ENCODE data around the gene SPACA7.
"Not testable (repeated sequence)": the region's sequence is repeated elsewhere in the genome, so short reads cannot be mapped to it uniquely, and the experiment has no call there.

SPACA7 gene

DNA sequence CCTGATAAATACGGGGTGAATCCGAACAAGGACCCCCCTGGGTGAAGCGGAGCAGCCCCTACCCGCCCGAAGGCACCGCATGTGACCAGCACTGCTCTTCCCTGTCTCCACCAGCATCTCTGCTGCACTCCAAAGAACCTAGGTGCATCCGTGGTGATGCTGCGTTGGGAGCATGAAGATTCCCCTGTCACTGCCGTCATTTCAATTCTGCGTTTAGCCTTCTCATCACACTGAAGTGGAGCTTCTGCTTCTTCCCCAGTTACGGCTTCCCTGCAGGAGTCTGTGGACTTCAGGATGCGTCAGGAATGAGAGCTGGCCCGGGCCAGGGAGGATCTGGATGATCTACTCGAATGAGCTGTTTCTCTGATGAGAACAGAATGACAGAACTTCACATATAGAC lies 47.9 kb downstream of the SPACA7 start:
- DNase-seq (ENCODE audit: low read depth in 2 of 2), result no peak

DNA sequence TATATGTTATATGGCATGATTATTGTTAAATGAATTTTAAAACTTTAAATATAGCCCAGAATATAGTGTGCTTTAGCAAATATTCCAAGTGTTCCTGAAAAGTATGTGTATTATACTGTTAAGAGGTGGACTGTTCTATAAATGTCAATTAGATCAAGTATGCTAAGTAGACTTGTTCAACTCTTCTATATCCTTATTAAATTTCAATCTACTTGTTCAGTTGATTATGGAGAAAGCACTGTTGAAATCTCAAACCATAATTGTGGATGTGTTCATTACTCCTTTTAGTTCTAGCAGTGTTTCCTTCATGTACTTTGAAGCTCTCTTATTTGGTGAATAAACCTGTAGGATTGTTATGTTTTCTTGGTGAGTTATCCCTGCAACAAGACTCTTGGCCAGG lies 52.5 kb downstream of the SPACA7 start:
- DNase-seq (ENCODE audit: low read depth in 2 of 2), result no peak

DNA sequence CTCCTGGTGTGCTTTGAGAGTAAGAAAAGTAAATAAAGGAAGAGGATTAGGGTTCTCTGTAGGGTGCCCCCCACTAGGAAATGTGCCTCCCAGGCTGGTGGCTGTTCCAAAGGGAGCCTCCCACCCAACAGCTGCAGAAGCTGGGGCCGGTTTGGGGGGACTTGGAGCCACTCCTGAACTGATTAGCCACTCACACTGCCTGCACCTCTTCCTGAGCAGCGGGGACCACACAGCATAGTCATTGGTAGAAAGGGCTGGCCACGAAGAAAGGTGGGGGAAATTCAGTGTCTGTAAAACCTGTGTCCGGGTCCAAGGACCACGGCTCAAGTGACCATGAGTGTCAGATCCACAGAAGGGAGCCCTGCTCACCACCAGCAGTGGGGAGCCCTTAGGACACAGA lies 55.6 kb downstream of the SPACA7 start:
- no peak for DNase-seq (ENCODE audit: low read depth in 2 of 2)

DNA sequence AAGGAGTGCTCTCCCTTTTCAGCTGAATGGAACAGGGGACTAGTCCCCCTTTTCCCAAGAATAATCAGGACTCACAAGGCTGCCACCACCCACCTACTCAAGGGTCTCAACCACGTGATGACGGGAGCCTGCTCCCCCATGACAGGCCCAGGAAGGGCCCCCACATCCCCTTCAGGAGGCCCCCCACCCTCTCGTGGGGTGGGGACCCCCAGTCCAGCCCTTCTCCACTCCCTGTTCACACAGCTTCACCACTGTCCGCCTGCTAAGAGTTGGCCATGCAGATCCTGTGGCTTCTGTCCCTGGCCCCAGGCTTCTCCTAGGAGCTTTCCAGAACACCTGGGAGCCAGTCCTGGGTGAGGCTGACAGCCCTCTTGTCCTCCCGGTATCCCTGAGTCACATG lies 56.6 kb downstream of the SPACA7 start:
- DNase-seq (ENCODE audit: low read depth in 2 of 2), result not testable (repeated sequence)

DNA sequence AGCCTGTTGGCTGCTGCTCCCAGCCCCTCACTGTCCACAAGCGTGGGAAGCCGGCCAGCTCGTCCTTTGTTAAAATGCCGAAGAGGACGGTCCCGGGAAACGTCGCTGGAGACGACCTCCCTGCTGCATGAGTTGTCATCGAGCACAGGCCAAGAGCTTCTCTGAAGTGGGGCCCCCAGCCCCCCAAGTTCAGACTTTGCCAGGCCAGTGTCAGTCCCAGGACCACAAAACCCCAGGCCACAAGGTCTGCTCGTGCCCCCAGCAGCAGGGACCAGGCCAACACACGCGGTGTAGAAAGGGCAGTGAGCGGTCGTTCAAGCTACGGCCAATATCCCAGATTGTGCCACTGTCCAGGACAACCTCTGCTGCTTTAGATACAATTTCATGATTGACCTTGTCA lies 57.4 kb downstream of the SPACA7 start:
- not testable (repeated sequence) for DNase-seq (ENCODE audit: low read depth in 2 of 2)

DNA sequence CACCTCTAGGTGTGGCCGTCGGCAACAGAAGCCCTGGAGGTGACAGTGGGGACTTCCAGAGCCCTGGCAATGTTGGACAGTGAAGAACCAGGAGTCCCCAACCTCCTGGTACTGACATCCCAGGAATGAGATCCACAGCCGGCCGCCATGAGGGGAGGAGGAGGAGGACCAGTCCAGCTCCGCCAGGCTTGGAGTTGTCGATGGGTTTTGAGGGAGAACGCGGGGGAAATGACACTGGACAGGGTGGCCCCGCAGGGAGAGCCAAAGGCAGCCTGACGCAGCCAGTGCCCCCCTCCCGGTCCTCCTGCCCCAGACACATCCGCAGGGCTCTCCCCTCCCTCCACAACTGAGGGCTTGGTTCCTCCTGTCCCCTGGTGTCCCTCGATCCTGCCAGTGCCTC lies 57.9 kb downstream of the SPACA7 start:
- DNase-seq (ENCODE audit: low read depth in 2 of 2), result no peak

DNA sequence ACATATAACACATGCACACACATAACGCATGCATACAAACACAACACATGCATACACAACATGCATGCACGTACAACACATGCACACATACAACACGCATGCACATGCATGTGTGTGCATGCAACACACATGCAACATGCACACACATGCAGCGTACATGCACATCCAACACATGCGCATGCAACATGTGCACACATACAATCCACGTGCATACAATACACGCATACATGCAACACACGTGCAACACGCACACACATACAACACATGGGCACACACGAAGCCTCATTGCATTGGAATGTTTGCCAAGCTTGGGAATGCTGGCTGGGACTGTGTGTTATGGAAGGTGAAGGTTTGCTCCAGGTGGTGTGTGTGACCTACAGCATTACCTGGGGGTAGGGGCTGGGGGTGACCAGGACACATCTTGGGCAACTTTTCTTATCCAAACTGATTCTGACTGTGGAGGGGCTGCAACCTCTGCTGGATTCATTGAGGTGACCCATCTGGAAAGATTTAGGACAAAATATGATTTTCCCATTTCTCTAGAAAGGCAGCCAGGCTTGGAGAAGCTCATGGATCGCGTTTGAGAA lies 58.9 kb downstream of the SPACA7 start:
- no peak for DNase-seq (ENCODE audit: low read depth in 2 of 2)

DNA sequence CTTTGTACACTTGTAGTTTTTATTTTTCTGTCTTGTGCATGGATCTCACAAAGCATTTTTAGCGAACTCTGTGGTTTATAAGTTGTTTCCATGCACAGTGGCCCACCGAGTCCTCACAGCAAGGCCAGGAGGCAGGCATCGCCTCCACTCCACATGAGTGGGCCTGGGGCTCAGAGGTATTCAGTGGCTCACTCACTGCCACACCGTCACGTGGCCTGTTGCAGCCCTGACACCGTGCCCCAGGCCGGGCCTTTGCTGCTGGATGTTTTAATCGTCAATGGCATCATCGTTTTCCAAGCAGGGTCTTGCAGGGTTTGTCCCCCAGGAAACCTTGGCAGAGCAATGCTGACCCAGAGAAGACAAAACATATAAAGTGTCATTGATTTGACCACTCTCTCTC lies 59.8 kb downstream of the SPACA7 start:
- DNase-seq (ENCODE audit: low read depth in 2 of 2), result no peak

DNA sequence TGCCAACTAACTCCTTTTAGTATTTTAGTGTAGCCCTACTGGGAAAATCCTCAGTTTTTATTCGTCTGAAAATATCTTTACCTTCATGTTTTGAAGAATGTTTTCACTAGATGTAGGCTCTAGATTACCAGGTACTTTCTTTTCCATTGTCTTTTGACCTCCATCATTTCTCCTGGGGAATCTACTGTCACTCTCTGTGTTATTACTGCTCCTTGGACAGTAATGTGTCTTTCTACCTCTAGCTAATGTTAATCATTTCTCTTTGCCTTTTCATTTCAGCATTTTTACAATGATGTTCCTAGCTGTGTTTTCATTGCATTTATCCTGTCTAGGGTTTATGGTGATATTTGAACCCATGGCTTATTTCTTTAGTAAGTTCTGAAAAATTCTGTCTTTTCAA lies 61.9 kb downstream of the SPACA7 start:
- no peak for DNase-seq (ENCODE audit: low read depth in 2 of 2)

DNA sequence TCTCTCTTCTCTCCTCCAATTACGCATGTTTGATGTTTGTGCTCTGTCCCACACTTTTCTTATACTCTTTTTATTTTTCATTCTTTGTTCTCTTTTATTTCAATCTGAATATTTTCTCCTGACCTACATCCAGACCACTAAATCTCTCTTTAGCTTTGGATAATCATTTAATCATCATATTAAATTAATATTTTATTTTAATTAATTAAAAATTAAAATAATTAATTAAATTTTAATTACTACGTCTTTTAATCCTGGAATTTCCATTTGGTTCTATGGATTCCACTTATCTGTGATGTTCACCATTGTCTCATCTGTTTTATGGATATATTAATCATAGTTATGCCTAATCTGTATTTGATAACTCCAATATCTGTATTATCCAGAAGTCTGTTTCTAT lies 62.4 kb downstream of the SPACA7 start:
- no peak for DNase-seq (ENCODE audit: low read depth in 2 of 2)

DNA sequence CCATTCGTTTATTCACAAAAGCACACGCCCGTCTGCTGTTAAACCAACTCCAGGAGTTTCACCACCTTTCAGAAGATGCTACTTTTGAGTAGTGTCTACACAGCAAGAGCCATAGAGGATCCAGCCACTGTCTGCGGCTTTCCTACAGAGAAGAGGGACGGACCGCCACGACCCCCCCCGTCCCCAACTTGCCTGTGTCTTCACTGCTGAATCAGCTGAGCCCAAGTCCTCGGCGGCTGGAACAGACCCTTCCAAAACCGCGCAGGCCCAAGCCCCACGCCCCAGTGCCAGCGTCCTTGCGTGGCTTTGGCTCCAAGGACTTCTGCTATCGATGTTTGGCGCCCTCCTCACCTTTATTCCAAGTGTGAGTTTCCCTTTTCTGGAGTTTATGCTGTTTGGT lies 65.1 kb downstream of the SPACA7 start:
- no peak for DNase-seq (ENCODE audit: low read depth in 2 of 2)

DNA sequence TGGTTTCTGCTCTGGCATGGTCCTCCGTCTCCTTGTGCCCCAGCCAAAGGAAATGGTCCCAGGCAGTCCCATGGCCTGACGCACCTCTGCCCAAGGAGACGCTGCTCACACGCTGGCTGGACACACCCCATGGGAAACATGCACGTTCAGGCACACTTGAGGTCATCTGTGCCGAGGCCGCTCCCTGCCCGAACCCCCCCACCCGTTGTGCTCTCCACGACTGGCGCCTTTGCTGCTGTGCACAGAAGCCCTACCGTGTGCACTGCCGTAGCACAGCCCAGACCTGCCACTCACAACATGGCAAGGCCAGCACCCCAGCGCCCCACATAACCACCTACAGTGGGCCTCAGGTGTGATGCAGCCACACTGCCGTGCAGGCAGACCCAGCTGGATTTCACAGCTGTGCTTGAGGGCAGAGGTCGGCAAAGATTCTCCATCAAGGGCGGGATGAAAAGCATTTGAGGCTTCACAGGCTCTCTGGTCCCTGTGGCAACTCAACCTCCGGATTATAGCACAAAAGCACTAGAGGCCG lies 65.7 kb downstream of the SPACA7 start:
- DNase-seq (ENCODE audit: low read depth in 2 of 2), result no peak

DNA sequence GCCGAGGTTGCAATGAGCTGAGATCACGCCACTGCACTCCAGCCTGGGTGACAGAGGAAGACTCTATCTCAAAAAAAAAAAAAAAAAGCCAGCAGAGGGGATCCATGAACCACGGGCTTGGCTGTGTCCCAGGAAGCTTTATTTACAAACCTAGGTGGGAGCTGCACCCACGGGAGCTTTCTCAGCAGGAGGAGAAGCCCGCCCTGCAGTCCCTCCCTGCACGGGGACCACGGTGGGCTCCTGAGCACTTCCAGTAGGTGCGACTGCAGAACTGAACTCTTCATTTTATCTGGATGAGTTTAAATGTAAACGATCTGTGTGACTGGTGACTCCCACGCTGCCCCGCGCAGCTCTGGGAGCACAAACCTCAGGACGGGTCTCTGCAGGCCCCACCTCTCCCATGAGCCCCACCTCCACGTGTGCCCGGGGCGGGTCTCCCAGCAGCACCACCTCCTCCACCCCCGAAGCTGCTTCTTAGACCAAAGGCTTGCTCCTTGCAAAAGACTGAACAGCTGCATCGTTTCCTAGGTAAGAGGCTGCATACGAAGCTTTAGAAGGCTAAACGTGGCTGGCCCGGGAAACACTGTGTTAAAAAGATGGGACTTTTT lies 66.4 kb downstream of the SPACA7 start:
- no peak for DNase-seq (ENCODE audit: low read depth in 2 of 2)

DNA sequence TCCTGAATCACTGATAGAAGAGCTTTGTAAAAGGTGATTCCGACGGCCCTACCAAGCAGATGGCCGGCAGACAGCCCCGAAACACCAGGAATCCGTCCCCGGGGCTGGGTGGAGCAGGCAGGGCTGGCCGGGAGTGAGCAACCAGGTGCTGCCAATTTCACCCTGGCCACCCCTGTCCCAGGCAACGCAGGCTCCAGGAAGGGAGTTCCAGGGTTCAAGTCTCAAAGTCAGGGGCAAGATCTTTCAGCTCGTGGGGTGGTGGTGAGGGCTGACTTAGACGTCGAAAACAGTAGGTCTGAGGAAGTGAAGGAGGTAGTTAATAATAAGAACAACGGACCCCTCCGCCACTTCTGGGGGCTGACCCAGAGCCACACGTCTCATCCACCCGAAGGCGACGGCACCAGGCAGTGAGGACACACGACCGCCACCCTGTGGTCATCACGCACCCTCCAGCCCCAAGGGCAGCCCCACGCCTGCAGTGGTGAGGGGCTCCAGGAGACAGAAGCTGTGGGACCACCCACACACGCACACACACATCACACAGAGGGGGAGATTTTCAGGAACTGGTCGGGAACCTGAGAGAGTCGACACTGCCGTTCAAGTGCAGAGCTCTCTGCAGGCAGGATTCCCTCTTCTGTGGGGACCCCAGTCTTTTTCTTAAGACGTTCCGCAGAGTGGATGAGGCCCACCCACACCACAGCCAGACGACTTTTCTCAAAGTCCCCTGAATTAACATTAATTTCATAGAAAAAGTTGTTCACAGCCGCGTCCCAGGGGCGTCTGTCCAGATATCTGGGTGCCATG lies 67.2 kb downstream of the SPACA7 start:
- no peak for DNase-seq (ENCODE audit: low read depth in 2 of 2)

DNA sequence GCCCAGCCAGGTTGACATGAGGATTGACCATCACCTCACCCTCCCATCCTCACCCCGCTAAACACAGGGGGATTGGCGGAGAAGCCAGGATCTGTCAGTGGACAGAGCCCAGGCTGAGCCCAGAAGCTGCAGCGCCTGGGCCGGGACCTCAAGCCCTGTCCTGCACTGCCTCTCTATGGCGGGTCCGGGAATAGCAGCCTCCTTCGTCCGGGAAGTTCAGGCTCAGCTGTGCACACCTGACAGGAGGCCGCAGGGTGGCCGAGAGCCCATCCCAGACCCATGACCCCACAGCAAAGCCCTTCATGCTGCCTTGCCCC lies 67.8 kb downstream of the SPACA7 start:
- peak; percentile 23 to 24 for DNase-seq (ENCODE audit: low read depth in 2 of 2)

DNA sequence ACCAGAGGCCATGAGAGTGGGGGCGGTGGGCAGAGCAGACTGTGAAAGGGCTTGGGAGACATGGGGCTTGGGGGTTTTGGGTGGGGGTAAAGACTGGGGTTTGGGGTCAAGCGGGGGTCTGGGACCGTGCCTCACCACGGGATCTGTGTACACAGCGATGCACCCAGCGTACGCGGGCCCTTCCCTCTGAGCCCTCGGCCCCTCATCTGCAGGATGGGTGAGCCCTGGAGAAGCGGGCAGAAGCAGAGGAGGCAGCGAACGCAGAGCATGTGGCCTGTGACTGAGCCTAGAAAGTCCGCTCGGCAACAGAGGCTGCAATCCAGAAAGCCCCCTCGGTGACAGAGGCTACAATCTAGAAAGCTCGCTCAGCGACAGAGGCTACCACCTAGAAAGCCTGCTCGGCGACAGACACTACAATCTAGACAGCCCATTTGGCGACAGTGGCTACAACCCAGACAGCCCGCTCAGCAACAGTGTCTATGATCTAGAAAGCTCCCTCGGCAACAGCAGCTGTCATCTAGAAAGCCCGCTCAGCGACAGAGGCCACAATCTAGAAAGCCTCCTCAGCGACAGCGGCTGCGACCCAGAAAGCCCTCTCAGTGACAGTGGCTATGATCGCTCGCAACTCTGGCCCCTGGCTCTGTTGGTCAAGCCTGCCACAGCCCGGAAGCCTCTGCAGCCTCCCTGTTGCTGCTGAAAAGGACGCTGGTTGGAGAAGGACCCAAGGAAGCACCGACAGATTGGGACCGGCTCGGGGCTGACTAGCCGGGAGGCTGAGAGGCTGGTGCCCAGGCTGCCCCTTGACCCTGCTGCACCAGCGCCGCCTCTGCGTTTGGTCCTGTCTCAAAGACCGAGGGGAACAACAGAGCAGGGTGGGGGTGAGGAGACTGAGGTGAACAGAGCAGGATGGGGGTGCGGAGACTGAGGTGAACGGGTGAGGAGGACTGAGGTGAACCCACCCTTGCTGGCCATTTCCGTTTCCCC lies 68.6 kb downstream of the SPACA7 start:
- no peak for DNase-seq (ENCODE audit: low read depth in 2 of 2)

DNA sequence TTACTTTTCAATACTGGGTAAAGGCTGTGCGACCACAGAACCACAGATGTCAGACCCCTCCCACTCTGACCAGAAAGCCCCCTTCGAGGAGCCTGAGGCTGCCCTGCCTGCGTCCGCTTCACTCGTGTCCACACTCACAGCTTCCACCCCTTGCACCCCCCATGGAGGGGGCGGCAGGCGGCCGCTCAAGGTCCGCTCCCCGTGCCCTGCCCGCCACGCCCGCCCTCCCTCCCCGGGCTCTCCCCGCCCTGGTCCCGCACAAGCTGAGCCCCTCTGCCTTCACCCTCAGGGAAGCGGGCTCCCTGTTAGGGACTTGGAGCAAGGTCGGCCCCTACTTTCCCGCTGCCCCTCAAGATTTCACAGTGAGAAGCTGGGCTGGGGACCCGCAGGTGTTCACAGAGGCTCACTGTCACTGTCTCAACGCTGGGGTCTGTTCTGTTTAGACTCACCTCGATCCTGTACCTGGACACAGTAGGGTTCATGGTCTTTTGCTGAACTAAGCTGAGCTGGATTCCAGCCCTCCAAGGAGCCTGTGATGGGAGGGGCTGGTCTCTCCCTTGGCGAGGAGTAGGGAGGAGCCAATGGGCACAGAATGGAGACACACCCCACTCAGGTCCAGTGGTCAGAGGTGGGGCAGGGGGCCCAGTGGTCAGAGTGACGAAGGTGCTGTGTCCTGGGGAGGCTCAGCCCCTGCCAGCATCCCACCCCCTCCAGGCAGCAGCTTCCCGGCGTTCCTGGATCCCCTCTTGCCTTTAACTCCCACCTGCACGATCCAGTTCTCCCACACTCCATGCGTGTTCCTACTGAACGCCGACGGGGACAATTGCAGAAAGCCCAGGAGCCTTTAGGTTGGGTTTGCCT lies 69.5 kb downstream of the SPACA7 start:
- no peak for DNase-seq (ENCODE audit: low read depth in 2 of 2)

DNA sequence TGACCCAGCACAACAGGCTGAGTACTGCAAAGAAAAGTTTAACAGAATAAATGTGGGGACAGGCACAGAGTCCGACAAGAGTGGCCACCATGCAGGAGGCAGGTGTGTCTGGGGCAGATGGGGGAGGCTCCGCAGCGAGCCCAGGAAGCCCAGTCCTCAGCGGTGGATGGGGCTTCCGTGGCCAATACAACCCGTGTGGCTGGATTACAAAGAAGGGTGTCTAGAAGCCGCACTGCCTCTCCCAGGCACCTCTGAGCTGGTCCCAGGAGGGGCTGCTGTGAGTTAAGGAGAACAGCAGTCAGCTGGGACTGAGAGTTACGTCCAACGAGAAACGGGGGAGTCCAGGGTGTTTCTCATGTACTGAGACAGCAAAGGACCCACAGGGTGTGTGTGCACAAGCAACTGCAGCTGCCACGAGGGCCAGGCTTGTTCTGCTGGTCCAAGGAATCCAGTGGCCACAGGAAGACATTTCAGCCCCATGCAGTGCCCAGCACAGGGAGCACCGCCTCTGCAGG lies 70.2 kb downstream of the SPACA7 start:
- DNase-seq (ENCODE audit: low read depth in 2 of 2), result no peak

DNA sequence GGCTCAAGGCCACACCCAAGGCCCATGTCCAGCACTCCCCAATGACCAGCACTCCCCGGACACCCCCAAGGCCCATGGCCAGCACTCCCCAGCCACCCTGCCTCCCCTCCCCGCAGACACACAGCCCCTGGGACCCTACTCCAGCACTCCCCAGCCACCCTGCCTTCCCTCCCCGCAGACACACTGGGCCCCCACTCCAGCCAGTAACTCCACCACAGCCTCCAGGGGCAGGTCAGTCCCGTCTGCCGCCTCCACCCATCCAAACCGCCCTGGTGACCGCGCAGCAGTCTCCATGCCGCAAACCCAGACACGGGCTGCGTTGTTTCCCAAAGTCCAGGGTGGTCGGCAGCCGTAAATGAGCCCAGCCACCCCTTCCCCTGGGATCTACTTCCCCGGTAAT lies 70.7 kb downstream of the SPACA7 start:
- DNase-seq (ENCODE audit: low read depth in 2 of 2), result no peak

DNA sequence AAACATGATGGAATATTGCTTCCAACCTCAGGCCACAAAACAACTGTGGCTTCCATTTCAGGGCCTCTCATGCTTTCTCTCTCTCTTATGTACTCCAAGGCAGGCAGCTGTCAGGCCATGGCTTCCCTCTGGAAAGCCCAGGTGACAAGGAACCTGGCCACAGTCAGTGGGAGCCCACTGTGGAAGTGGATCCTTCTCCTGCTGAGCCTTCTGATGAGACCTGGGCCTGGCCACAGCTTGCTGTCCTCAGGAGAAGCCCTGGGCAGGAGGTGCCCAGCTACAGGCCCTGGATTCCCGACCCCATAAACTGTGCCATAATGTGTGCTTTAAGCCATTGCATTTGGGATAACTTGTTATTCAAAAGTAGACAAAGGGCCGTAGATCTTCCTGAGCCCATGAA lies 71.2 kb downstream of the SPACA7 start:
- DNase-seq (ENCODE audit: low read depth in 2 of 2), result no peak
